ENCODE results near the gene TNRC6C. TPM values are rescaled to one million over a fixed set of nuclear protein-coding genes. Genes with fewer than 3 reads are reported as not detected.

Gene TNRC6C
- total and polyA plus RNA-seq, 9 of the 15 experiments (the other 6 are each of a cell fraction or from before 2014, with no cell fraction given), result 0.20 to 4.9 (median 2.3) TPM

DNA sequence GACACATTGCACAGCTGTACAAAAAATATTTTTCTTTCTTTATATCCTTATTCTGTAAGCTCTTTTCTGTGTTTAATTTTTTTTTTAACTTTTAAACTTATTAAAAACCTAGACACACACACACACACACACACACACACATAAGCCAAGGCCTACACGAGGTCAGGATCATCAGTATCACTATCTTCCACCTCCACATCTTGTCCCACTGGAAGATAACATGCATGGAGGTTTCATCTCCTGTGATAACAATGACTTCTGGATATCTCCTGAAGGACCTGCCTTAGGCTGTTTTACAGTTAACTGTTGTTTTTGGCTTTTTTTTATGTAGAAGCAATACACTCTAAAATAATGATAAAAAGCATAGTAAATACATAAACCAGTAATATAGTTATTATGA is 71.2 kb downstream of the TNRC6C start:
- FAIRE-seq (peak; percentile 85), ATAC-seq (peak; percentile 69), DNase-seq (ENCODE audit: extremely low read depth in 1 of 4, low spot score in 3 of 4) (peak; percentile 34 to 88 (median 49))
- Histone ChIP-seq H3K9me1 (ENCODE audit: control insufficient read depth, insufficient read depth, low read length) (no peaks in the 10 kb centered on the region), H3K9me3 (replicated peaks; ENCODE audit: control insufficient read depth, insufficient read depth, low read depth, low read length) (no peaks in the 10 kb centered on the region), H3K4me1 (replicated peaks in 1 of 2; ENCODE audit: control insufficient read depth in 2 of 2, insufficient read depth in 2 of 2, low read length in 2 of 2) (peaks cover 31 to 60% of the 10 kb centered on the region in 2 experiments; a peak in 4 of 5 replicates), H3K9ac (ENCODE audit: insufficient read depth in 1 of 2, low read depth in 2 of 2, low read length in 2 of 2) (peak overlapping the region in 1 of 2 experiments; percentile 36; a peak in 2 of 4 replicates), H3K79me2 (ENCODE audit: control insufficient read depth, insufficient read depth, low read length) (no peaks in the 10 kb centered on the region), H3K4me3 (no peak overlapping the region), H4K20me1 (replicated peaks; ENCODE audit: control insufficient read depth, insufficient read depth, low read length) (no peaks in the 10 kb centered on the region), H3K36me3 (ENCODE audit: control insufficient read depth, insufficient read depth, low read length) (peaks cover 8% of the 10 kb centered on the region; the same call in 1 of the 3 replicates), H3K27me3 (ENCODE audit: control insufficient read depth in 2 of 2, insufficient read depth in 2 of 2, low read length in 2 of 2) (no peaks in the 10 kb centered on the region), H3K4me2 (ENCODE audit: insufficient read depth, low read length) (peak overlapping the region; percentile 58), H3K27ac (ENCODE audit: extremely low read depth, low read depth, low read length) (peak overlapping the region; percentile 70), H2AFZ (ENCODE audit: low read depth, low read length) (peak overlapping the region; percentile 34)
- in situ Hi-C loops (cut with MboI), result no loop called here
- intact Hi-C loops (cut with micrococcal nuclease), result no loop called here
- WGBS (ENCODE audit: insufficient coverage, low coverage, missing lambda C conversion rate), result 0% methylated on average over 1 of the region's 1 CpG
- BruUV-seq (replicated peaks), result no TSS peak
- ChIA-PET POLR2A (interaction anchor here (0.6 to 1.0 kb wide), 3 partner anchors 10 to 26 kb away, joined by 3 read pairs; no protein-coding TSS in a partner anchor), CTCF (ENCODE audit: low intra/inter-chr PET ratio) (no interaction called here)
- peak; percentile 61; the same call in 1 of the 2 replicates for TF ChIP-seq SMAD4 (CRISPR knock-in tag; conservative IDR thresholded peaks at IDR 0.05)
- TF ChIP-seq ZNF41 (CRISPR knock-in tag; conservative IDR thresholded peaks at IDR 0.05), result no peak
- TF ChIP-seq NFE2 (IDR thresholded peaks at IDR 0.05; ENCODE audit: low read depth), result no peak
- TF ChIP-seq ZNF778 (CRISPR knock-in tag; IDR thresholded peaks at IDR 0.05), result no peak
- no peak for TF ChIP-seq ARID3B (CRISPR knock-in tag; IDR thresholded peaks at IDR 0.05; ENCODE audit: borderline replicate concordance)
- TF ChIP-seq KAT7 (CRISPR knock-in tag; IDR thresholded peaks at IDR 0.05; ENCODE audit: borderline replicate concordance), result no peak
- no peak for TF ChIP-seq ZNF436 (CRISPR knock-in tag; IDR thresholded peaks at IDR 0.05)
- TF ChIP-seq NR4A1 (CRISPR knock-in tag; IDR thresholded peaks at IDR 0.05), result no peak
- no peak for TF ChIP-seq NR4A1 (tag; IDR thresholded peaks at IDR 0.05)
- TF ChIP-seq WHSC1 (IDR thresholded peaks at IDR 0.05; ENCODE audit: low read length), result no peak
- peak; percentile 98 for TF ChIP-seq ARID1B (IDR thresholded peaks at IDR 0.05)
- no peak for TF ChIP-seq KLF6 (CRISPR knock-in tag; IDR thresholded peaks at IDR 0.05; ENCODE audit: borderline replicate concordance)
- TF ChIP-seq KHSRP (IDR thresholded peaks at IDR 0.05), result no peak
- TF ChIP-seq SFPQ (IDR thresholded peaks at IDR 0.05; ENCODE audit: low read depth, low read length), result no peak
- no peak for TF ChIP-seq FOXA1 (IDR thresholded peaks at IDR 0.05; ENCODE audit: borderline replicate concordance)
- no peak for TF ChIP-seq NR2F6 (CRISPR knock-in tag; IDR thresholded peaks at IDR 0.05)
- TF ChIP-seq, protein P1, sequence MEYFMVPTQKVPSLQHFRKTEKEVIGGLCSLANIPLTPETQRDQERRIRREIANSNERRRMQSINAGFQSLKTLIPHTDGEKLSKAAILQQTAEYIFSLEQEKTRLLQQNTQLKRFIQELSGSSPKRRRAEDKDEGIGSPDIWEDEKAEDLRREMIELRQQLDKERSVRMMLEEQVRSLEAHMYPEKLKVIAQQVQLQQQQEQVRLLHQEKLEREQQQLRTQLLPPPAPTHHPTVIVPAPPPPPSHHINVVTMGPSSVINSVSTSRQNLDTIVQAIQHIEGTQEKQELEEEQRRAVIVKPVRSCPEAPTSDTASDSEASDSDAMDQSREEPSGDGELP (CRISPR knock-in tag; IDR thresholded peaks at IDR 0.05; ENCODE audit: borderline replicate concordance), result no peak
- no peak for TF ChIP-seq SREBF1 (IDR thresholded peaks at IDR 0.05; ENCODE audit: borderline replicate concordance, low read depth, low read length)
- TF ChIP-seq, protein P2, sequence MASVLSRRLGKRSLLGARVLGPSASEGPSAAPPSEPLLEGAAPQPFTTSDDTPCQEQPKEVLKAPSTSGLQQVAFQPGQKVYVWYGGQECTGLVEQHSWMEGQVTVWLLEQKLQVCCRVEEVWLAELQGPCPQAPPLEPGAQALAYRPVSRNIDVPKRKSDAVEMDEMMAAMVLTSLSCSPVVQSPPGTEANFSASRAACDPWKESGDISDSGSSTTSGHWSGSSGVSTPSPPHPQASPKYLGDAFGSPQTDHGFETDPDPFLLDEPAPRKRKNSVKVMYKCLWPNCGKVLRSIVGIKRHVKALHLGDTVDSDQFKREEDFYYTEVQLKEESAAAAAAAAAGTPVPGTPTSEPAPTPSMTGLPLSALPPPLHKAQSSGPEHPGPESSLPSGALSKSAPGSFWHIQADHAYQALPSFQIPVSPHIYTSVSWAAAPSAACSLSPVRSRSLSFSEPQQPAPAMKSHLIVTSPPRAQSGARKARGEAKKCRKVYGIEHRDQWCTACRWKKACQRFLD (CRISPR knock-in tag; IDR thresholded peaks at IDR 0.05), result no peak
